RWPE2 (cell line): Measurements from ENCODE around the gene SUPT6H.

Experiments used
- ATAC-seq: fragments of 200-7000 bp; cut with Tn5 transposase; 3 replicates; pipeline ENCODE4 v1.9.1; 2021; ENCODE audit warnings: low read depth
- DNase-seq: peaks from one replicate; pipeline ENCODE4 v3.0.0-alpha.2; 2020; ENCODE audit warnings: low spot score
- H3K27ac ChIP-seq: fragments of 450-650 bp; 2 replicates; pipeline ENCODE4 v1.5.1; 2017; ENCODE audit warnings: mild to moderate bottlenecking; ENCODE audit not compliant: poor library complexity, severe bottlenecking
- H3K27me3 ChIP-seq: fragments of 250-450 bp; sonication (Bioruptor Pico); 2 replicates; pipeline ENCODE4 v1.5.1; 2021; ENCODE audit warnings: mild to moderate bottlenecking, moderate library complexity; ENCODE audit not compliant: insufficient read depth, poor library complexity, severe bottlenecking
- H3K36me3 ChIP-seq: fragments of 250-450 bp; sonication (Bioruptor Pico); 2 replicates; pipeline ENCODE4 v1.5.1; 2020; ENCODE audit warnings: low read depth, mild to moderate bottlenecking, moderate library complexity
- H3K4me1 ChIP-seq: fragments of 250-450 bp; sonication (Bioruptor Pico); 2 replicates; pipeline ENCODE4 v1.5.1; 2021; ENCODE audit warnings: mild to moderate bottlenecking, moderate library complexity; ENCODE audit not compliant: insufficient read depth, poor library complexity, severe bottlenecking
- H3K4me3 ChIP-seq: fragments of 250-450 bp; sonication (Bioruptor Pico); 2 replicates; pipeline ENCODE4 v1.5.1; 2021; ENCODE audit warnings: mild to moderate bottlenecking, moderate library complexity; ENCODE audit not compliant: severe bottlenecking
- H3K9me3 ChIP-seq: fragments of 250-450 bp; sonication (Bioruptor Pico); 2 replicates; pipeline ENCODE4 v1.5.1; 2021; ENCODE audit warnings: mild to moderate bottlenecking, moderate library complexity; ENCODE audit not compliant: severe bottlenecking
- TF ChIP-seq, protein P1 (sequence below): fragments of 450-650 bp; IDR thresholded peaks from one replicate; pipeline ENCODE4 v1.5.1; 2017; ENCODE audit warnings: mild to moderate bottlenecking, moderate library complexity; ENCODE audit not compliant: poor library complexity, severe bottlenecking

Gene SUPT6H

GRCh38 chr17:28712032-28712704, 50.2 kb downstream of the SUPT6H start:
- Histone ChIP-seq H3K27ac (peak overlapping the region; percentile 73), H3K4me3 (no peak overlapping the region), H3K9me3 (no peaks in the 10 kb centered on the region), H3K36me3 (peaks cover 29% of the 10 kb centered on the region), H3K4me1 (no peaks in the 10 kb centered on the region), H3K27me3 (no peaks in the 10 kb centered on the region)
- no peak for DNase-seq
- no peak for ATAC-seq
- TF ChIP-seq, protein P1, sequence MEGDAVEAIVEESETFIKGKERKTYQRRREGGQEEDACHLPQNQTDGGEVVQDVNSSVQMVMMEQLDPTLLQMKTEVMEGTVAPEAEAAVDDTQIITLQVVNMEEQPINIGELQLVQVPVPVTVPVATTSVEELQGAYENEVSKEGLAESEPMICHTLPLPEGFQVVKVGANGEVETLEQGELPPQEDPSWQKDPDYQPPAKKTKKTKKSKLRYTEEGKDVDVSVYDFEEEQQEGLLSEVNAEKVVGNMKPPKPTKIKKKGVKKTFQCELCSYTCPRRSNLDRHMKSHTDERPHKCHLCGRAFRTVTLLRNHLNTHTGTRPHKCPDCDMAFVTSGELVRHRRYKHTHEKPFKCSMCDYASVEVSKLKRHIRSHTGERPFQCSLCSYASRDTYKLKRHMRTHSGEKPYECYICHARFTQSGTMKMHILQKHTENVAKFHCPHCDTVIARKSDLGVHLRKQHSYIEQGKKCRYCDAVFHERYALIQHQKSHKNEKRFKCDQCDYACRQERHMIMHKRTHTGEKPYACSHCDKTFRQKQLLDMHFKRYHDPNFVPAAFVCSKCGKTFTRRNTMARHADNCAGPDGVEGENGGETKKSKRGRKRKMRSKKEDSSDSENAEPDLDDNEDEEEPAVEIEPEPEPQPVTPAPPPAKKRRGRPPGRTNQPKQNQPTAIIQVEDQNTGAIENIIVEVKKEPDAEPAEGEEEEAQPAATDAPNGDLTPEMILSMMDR: no peak

DNA sequence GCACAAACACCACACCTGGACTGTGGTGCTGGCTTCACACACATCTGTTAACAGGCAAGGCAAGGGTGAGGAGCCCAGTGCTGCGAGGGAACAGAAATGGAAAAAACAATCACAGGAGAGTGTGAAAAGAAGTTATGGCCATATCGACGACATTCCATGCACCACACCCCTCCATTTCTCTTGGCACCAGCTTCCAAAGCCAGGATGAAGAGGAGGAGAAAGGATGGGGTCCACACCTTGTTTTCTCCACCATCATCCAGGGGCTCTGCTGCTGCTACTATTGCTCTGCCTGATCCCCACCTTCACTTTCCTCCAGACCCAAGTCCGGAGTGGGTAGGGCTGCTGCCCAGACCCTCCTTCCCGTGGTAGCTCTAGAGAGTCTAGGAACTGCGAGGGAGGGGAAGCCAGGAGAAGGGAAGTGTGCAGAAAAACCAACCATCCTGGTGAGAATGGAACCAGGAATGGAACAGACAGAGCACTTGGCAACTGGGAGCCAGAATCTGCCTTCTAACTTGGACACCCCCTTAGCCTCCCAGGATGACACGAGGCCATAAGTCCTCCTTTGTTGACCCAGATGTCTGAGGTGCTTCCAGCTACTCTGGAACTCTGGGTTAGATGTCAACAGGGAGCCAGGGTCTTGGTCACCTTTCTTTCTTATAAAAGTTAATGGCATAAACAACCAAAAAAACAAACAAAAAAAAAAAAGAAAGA, 50.9 kb downstream of the SUPT6H start:
- no peak for DNase-seq
- Histone ChIP-seq H3K4me3 (no peak overlapping the region), H3K36me3 (peaks cover 29% of the 10 kb centered on the region), H3K27ac (no peak overlapping the region), H3K4me1 (no peaks in the 10 kb centered on the region), H3K27me3 (no peaks in the 10 kb centered on the region), H3K9me3 (no peaks in the 10 kb centered on the region)
- no peak for ATAC-seq
- TF ChIP-seq, protein P1: no peak

- H3K4me1 ChIP-seq: peaks cover 9% of the 10 kb centered on the region
- no peak overlapping the region for H3K27ac ChIP-seq
- no peak overlapping the region for H3K4me3 ChIP-seq
- no peak for ATAC-seq
- peaks cover 29% of the 10 kb centered on the region for H3K36me3 ChIP-seq
- no peak for DNase-seq
- TF ChIP-seq, protein P1: no peak
- H3K27me3 ChIP-seq: no peaks in the 10 kb centered on the region
- no peaks in the 10 kb centered on the region for H3K9me3 ChIP-seq
Observed at GRCh38 chr17:28714281-28714680, 52.3 kb downstream of the SUPT6H start.

GRCh38 chr17:28715217-28715616, 53.2 kb downstream of the SUPT6H start:
- TF ChIP-seq, protein P1: no peak
- peaks cover 31% of the 10 kb centered on the region for H3K36me3 ChIP-seq
- H3K9me3 ChIP-seq: no peaks in the 10 kb centered on the region
- ATAC-seq (no peak), DNase-seq (no peak)
- H3K27me3 ChIP-seq: no peaks in the 10 kb centered on the region
- peaks cover 9% of the 10 kb centered on the region for H3K4me1 ChIP-seq
- H3K4me3 ChIP-seq: no peak overlapping the region
- no peak overlapping the region for H3K27ac ChIP-seq
